Measurements from ENCODE around the gene THRB. TPM values are rescaled to one million over a fixed set of nuclear protein-coding genes. Genes with fewer than 3 reads are reported as not detected.

THRB gene
- total RNA-seq, 8 experiments from 2014 or later, result 0.42 to 26.4 (median 3.3) TPM

DNA sequence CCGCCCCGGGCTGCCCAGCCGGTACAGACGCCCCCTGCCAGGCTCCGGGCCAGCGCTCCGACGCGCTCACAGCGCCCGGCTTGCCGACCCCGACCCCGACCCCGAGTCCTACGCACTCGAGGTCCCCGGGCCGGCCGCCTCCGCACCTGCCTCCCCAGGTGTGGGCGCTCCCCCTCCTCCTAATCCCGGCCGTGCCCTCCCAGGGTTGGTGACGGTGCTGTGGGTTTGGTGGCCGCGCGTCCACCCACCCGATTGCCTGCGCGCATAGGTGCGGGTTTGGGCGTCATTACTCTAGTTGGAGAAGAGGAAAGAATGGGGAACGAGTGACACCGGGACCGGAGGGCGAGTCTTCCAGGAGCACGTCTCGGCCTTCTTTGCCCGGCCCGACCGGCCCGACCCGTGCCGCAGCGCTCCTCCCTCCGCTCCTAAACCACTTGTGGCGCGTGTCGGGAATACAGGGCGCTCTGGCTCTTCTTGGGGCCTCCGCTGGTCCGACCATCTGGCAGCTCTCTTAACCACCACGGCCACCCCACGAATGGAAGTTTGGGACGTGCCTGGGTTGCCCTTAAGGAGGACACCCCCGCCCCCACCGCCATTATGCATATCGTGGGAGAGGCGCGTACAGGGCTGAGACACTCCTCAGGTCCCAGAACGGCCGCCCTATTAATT, 810 bp upstream of the THRB start:
- H3K27ac ChIP-seq, result no peak overlapping the region
- peak overlapping the region; percentile 57 to 81 (median 66) for H3K4me3 ChIP-seq
- in situ Hi-C loops (cut with MboI; ENCODE audit: low pct_unique_long_range_greater_than_20kb in 2 of 9, low sequenced_read_pairs in 9 of 9, unreplicated experiment in 9 of 9), result loop anchor here in 2 of 9 experiments (25.0 kb wide), 2 partner anchors 233 to 483 kb away; no protein-coding TSS in a partner anchor
- peak; percentile 2 to 52 (median 20) for ATAC-seq (replicated peaks in 6 of 8)
- 10 to 72% (median 47%) methylated on average over 2 to 7 of the region's 63 CpGs; no CpG with 5 or more reads in 5 of the 10 experiments for WGBS, 10 experiments
- peaks cover 0 to 16% of the 10 kb centered on the region in 2 donors for H3K4me1 ChIP-seq (replicated peaks in 1 of 2)

DNA sequence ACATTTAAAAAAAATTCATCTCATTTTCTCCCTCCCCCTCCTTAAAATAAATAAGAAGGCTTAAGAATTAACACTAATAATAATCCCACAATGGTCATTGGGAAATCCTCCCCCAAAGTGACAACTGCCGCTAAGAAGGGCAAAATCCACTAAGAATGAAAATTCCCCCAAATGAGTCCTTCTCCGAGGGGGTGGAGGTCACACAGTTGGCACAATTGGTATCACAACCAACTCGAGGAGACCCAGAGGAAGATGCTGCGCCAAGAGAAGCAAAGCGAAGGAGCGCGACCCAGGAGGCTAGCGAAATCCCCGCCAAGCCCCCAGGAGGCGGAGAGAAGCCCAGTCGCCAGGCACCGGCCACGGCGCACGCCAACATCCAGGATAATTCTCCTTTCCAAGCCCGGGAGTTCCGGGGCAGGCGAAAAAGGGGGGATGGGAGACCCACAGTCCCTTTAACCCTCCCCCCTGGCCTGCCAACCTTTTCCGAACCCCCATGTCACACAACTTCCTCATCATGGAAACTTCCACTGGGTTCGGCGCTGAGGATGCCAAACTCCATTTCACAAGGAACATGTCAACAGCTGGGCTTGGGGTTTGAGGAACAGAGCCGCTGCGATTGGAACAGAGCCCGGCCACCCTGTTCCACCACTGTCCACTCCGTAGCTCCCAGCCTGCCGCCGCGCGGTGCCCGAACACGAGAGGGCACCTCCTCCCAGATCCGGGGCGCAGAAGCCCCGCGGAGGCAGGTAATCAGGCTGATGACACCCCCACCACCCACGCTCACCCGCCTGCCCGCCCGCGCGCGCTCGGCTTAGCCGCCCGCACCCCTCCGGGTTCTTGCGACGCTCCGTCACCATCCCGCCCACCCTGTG, 668 bp downstream of the THRB start:
- peaks cover 0 to 11% of the 10 kb centered on the region in 2 donors for H3K4me1 ChIP-seq (replicated peaks in 1 of 2)
- WGBS, 10 experiments, result 0% methylated on average over 1 to 12 of the region's 50 CpGs; no CpG with 5 or more reads in 3 of the 10 experiments
- H3K4me3 ChIP-seq, result peak overlapping the region; percentile 57 to 81 (median 66)
- ATAC-seq (replicated peaks in 6 of 8), result peak; percentile 40 to 65 (median 58)
- no peak overlapping the region for H3K27ac ChIP-seq
- in situ Hi-C loops (cut with MboI; ENCODE audit: low pct_unique_long_range_greater_than_20kb in 2 of 9, low sequenced_read_pairs in 9 of 9, unreplicated experiment in 9 of 9), result loop anchor here in 2 of 9 experiments (25.0 kb wide), 2 partner anchors 232 to 482 kb away; no protein-coding TSS in a partner anchor

DNA sequence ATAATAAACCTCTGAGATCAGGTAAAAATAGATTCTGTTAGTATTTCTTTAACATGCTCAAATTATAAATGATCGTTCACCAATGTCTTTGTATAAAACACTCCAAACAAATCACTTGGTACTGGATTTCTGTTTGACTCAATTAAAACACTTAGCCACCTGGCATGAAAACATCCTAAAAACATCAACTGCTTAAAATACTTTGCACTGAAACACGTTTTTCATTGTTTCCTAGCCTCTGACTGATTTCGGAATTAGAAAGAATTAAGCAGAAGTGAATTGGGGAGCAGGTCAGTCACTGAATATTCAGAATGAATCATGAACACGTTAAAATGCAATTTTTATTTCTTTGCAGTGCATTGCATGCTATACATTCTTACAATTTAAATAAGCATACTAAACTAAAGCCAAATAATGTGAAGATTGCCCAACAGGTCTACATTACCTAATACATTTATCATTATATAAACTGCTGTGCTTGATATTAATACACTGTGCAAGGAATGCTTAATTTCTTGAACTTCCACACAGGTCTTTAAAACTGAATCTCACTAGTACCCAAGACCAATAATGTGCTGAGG, 1.6 kb downstream of the THRB start:
- ATAC-seq (replicated peaks in 6 of 8), result no peak
- peak overlapping the region in 2 of 5 donors; percentile 57 to 65 for H3K4me3 ChIP-seq
- WGBS, 10 experiments, result 0 to 33% (median 23%) methylated on average over 3 to 4 of the region's 4 CpGs; no CpG with 5 or more reads in 1 of the 10 experiments
- peaks cover 0 to 6% of the 10 kb centered on the region in 2 donors for H3K4me1 ChIP-seq (replicated peaks in 1 of 2)
- no peak overlapping the region for H3K27ac ChIP-seq
- in situ Hi-C loops (cut with MboI; ENCODE audit: low pct_unique_long_range_greater_than_20kb in 2 of 9, low sequenced_read_pairs in 9 of 9, unreplicated experiment in 9 of 9), result loop anchor here in 2 of 9 experiments (25.0 kb wide), 2 partner anchors 231 to 481 kb away; no protein-coding TSS in a partner anchor

DNA sequence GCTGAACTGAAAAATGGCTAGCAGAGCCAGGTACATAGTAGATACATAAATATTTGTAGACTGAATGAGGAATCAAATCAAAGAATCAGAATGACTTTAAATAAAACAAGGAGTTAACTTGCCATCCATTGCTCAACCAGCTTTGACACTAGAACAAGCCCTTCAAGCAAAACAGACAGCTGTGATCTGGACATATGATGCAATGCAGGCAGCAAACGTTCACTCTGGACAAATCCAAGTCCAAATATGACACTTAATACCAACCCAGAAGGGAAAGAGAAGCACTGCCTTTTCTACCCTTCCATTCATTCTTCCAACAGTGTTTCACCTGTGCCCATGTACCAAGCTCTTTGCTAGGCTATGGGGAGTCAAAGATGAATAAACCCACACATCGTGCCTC, 4.5 kb downstream of the THRB start:
- H3K4me1 ChIP-seq (replicated peaks in 1 of 2), result peaks cover 0 to 6% of the 10 kb centered on the region in 2 donors
- H3K27ac ChIP-seq, result no peak overlapping the region
- H3K4me3 ChIP-seq, result no peak overlapping the region
- in situ Hi-C loops (cut with MboI; ENCODE audit: low pct_unique_long_range_greater_than_20kb in 2 of 9, low sequenced_read_pairs in 9 of 9, unreplicated experiment in 9 of 9), result loop anchor here in 2 of 9 experiments (25.0 kb wide), 2 partner anchors 228 to 478 kb away; no protein-coding TSS in a partner anchor
- ATAC-seq (replicated peaks in 6 of 8), result no peak
- WGBS, 10 experiments, result 0 to 100% (median 67%) methylated on average over 1 to 2 of the region's 2 CpGs; no CpG with 5 or more reads in 3 of the 10 experiments

DNA sequence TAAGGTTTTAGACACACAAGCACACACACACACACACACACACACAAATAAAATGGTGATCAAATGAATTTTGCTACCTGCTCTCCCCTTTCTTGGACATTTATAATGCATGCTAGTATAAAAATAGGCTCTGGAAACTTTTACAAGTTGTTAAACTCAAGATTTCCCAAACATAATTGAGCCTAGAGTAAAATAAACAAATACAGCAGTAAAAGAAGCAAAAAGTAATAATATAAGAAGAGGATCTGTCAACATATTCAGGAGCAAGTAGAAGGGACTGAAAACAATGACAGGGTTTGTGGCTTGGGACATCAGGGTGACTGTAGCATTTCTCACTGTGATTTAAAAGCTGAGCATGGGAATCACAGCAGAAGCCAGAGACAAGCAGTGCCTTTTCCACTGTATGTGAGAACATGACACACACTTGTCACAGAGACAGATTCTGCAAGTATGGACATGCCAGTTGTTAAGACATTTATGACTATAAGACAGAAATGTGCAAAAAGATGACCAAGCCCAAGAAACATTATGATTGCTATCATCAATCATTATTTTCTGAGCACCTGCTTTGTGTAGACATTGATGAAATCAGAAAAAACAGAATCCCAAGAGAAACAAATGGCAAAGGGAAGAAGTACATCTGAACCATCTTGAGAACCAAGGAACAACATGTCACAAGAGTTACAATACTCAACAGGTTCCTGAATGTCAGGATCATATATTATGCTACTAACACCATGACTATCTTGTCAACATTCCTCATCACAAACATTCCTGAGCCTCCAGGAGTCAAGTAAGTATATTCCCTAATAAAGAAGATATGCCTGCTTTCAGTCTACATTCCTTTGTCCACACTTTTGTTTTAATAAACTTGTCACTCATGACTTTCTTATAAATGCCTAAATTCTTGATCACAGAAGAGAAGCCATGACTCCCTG, 7.1 kb downstream of the THRB start:
- Histone ChIP-seq H3K4me1 (replicated peaks in 1 of 2) (no peaks in the 10 kb centered on the region), H3K4me3 (no peak overlapping the region), H3K27ac (no peak overlapping the region)
- in situ Hi-C loops (cut with MboI; ENCODE audit: low pct_unique_long_range_greater_than_20kb in 2 of 9, low sequenced_read_pairs in 9 of 9, unreplicated experiment in 9 of 9), result loop anchor here in 2 of 9 experiments (25.0 kb wide), 2 partner anchors 225 to 475 kb away; no protein-coding TSS in a partner anchor
- no peak for ATAC-seq (replicated peaks in 6 of 8)

DNA sequence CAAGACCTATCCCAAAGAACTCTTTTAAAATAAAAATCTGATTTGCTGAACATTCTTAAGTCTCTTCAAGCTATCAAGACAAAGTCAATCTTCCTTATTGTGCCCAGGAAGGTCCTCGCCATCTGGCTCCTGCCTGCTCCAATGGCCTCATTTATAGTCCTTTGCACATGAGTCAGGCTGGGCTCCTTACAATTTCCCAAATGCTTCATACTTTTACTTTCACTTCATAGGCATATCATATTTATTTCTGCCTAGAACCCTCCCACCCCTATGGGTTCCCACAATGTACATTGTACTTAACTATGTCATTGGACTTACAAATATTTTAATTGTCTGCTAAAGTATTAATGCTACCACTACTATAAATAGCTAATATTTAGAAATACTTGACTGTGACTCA, 9.1 kb downstream of the THRB start:
- in situ Hi-C loops (cut with MboI; ENCODE audit: low pct_unique_long_range_greater_than_20kb in 2 of 9, low sequenced_read_pairs in 9 of 9, unreplicated experiment in 9 of 9), result loop anchor here in 2 of 9 experiments (25.0 kb wide), 2 partner anchors 223 to 473 kb away; no protein-coding TSS in a partner anchor
- ATAC-seq (replicated peaks in 6 of 8), result peak in 3 of 8 experiments; percentile 54 to 80 (median 74)
- Histone ChIP-seq H3K4me3 (no peak overlapping the region), H3K27ac (no peak overlapping the region), H3K4me1 (replicated peaks in 1 of 2) (no peaks in the 10 kb centered on the region)
- WGBS, 10 experiments, result 100% methylated on average over 1 of the region's 1 CpG; no CpG with 5 or more reads in 5 of the 10 experiments

DNA sequence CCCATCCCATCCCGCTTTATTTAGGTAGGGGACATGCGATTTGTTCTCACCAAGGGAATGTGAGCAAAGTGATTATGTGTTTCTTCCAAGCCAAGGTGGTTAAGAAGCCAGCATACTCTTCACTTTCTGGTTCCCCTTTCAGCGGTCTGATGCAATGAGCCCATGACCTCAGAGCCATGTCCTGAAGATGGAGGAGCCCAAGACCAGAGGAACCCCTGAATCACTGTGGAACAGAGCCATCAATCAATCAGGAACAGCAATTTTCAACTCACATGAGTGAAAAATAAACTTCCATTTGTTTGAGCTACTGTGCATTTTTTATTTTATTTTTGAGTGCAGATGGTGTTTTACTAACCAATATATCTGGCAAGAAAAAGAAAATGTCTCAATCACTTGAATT, 10.8 kb downstream of the THRB start:
- WGBS, 10 experiments, result 79 to 100% (median 100%) methylated on average over 1 to 3 of the region's 3 CpGs; no CpG with 5 or more reads in 1 of the 10 experiments
- ATAC-seq (replicated peaks in 6 of 8), result no peak
- Histone ChIP-seq H3K27ac (no peak overlapping the region), H3K4me1 (replicated peaks in 1 of 2) (no peaks in the 10 kb centered on the region), H3K4me3 (no peak overlapping the region)
- in situ Hi-C loops (cut with MboI; ENCODE audit: low pct_unique_long_range_greater_than_20kb in 2 of 9, low sequenced_read_pairs in 9 of 9, unreplicated experiment in 9 of 9), result loop anchor here in 2 of 9 experiments (25.0 kb wide), 2 partner anchors 222 to 472 kb away; no protein-coding TSS in a partner anchor

DNA sequence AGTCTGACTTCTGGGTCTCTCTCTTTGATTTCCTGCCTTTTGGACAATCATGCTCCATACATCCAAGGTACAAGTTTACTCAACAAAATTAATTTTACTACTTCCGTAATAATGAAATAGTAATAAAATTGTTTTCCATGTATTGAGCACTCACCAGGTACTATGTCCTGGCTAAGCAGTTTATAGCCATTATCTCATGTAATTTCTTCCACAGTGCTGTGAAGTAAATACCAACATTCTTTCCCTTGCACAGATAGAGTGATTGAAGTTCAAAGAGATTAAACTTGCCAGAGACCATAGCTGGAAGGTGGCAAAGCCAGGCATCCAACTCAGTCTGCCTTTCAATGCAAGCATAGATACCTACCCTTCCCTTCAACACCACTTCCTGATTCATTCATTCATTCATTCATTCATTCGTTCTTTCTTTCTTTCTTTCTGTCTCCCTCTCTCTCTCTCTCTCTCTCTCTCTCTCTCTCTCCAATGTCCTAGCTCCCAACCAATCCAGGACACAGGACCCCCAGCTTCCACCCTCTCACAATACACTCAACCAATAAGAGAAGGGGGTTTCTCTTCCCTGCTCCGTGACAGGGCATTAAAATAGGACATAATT, 12.4 kb downstream of the THRB start:
- H3K4me3 ChIP-seq, result no peak overlapping the region
- 67 to 100% (median 90%) methylated on average over 1 to 3 of the region's 3 CpGs for WGBS, 10 experiments
- no peak for ATAC-seq (replicated peaks in 6 of 8)
- in situ Hi-C loops (cut with MboI; ENCODE audit: low pct_unique_long_range_greater_than_20kb in 2 of 9, low sequenced_read_pairs in 9 of 9, unreplicated experiment in 9 of 9), result loop anchor here in 2 of 9 experiments (25.0 kb wide), 2 partner anchors 220 to 470 kb away; no protein-coding TSS in a partner anchor
- no peak overlapping the region for H3K27ac ChIP-seq
- H3K4me1 ChIP-seq (replicated peaks in 1 of 2), result no peaks in the 10 kb centered on the region

DNA sequence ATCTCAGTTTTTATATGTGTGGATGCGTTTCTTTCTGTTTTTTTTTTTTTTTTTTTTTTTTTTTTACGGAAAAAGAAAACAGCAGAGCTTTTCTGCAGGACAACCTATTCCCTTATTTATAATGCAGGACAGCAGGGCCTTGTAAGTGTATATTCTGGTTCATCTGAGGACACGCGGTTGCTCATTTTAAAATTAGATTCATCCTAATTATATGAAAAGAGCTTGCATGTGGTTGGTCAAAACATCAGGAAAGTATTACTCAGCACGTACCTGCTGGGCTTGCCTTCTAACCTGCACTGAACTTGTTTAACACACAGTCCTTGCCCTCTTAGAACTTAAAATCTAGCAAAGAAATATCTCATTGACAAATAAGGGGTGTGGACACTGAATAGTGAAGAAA, 13.5 kb downstream of the THRB start:
- in situ Hi-C loops (cut with MboI; ENCODE audit: low pct_unique_long_range_greater_than_20kb in 2 of 9, low sequenced_read_pairs in 9 of 9, unreplicated experiment in 9 of 9), result loop anchor here in 2 of 9 experiments (25.0 kb wide), 2 partner anchors 219 to 469 kb away; no protein-coding TSS in a partner anchor
- Histone ChIP-seq H3K4me1 (replicated peaks in 1 of 2) (no peaks in the 10 kb centered on the region), H3K4me3 (no peak overlapping the region), H3K27ac (no peak overlapping the region)
- 60 to 100% (median 81%) methylated on average over 1 to 5 of the region's 5 CpGs for WGBS, 10 experiments
- no peak for ATAC-seq (replicated peaks in 6 of 8)

DNA sequence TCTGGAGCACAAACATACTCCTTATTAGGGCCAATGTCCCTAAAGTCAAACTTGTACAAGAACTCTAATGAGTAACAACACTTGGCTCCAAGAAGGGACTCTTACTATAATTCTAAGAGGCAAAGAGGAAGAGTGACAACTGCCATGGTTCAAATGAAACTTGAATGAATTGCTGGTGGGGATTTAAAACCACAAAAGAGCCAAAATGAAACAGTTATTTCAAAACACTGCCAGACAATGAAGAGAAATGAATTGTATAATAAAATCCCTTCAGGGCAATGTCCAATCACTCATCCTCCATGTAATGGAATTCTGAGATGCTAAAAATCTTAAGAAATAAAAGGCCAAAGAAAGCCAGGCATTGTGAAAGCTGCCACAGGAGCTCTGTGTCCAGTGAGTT, 14.2 kb downstream of the THRB start:
- no peak overlapping the region for H3K27ac ChIP-seq
- in situ Hi-C loops (cut with MboI; ENCODE audit: low pct_unique_long_range_greater_than_20kb in 2 of 9, low sequenced_read_pairs in 9 of 9, unreplicated experiment in 9 of 9), result loop anchor here in 2 of 9 experiments (25.0 kb wide), 2 partner anchors 218 to 468 kb away; no protein-coding TSS in a partner anchor
- no peak for ATAC-seq (replicated peaks in 6 of 8)
- H3K4me1 ChIP-seq (replicated peaks in 1 of 2), result no peaks in the 10 kb centered on the region
- no peak overlapping the region for H3K4me3 ChIP-seq

DNA sequence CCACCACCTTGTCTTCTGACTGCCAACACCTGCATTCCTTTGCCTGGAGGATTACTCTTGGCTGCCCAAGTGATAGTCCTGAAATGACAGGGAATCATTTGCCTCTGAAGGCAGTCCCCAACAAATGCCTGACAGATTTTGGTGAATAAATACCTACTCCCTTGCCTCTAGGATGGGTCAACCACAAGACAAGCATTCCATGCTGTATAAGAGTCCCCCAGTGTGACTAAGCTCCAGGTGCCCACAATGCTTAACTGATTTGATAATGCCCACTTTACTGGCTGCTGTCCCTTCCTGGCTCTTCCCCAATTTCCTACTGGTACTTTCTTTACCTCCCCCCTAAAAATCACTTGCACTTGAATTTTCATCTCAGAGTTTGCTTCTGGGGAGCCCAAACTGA, 14.8 kb downstream of the THRB start:
- Histone ChIP-seq H3K4me3 (no peak overlapping the region), H3K4me1 (replicated peaks in 1 of 2) (no peaks in the 10 kb centered on the region), H3K27ac (no peak overlapping the region)
- no peak for ATAC-seq (replicated peaks in 6 of 8)
- in situ Hi-C loops (cut with MboI; ENCODE audit: low pct_unique_long_range_greater_than_20kb in 2 of 9, low sequenced_read_pairs in 9 of 9, unreplicated experiment in 9 of 9), result loop anchor here in 2 of 9 experiments (25.0 kb wide), 2 partner anchors 218 to 468 kb away; no protein-coding TSS in a partner anchor
